ENCODE measurements around the gene BCAS3. TPM values are rescaled to one million over a fixed set of nuclear protein-coding genes. Genes with fewer than 3 reads are reported as not detected.
A peak's percentile ranks its signal among the peaks of the same experiment; 100 is the strongest.

The BCAS3 gene
- total and polyA plus RNA-seq, 11 donors: 4.5 to 23.5 (median 17.9) TPM

DNA sequence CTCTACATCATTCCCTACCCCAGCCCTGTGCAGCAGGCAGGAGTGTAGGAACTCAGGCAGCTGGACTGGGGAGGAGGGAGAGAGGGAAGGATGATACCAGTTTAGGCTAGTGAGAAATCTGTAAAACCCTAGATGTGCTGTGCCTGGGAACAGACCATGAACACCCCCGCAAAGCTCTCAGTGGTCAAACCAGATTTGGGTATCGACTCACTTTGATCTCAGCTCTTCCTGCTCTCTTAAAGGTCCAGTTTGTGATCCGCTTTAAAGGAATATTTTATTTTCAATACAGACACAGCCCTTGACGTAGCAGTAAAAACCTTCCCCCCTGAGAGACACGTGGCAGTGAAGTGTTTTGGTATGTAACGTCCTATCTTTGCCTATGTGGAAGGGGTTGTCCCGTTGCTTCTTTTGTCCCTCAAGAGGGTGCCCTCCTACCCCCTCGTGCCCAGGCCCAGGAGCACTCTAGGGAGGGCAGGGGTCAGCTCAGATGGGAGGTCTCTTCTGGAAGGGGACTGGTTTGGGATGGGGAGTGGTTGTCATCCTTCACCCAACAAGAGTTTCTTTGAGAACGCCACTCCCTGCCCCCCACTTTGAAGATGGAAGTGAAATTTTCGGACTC is 702.7 kb downstream of the BCAS3 start:
- Histone ChIP-seq H3K27me3 (no peaks in the 10 kb centered on the region), H3K27ac (peak overlapping the region in 3 of 12 donors; percentile 9 to 49 (median 17)), H3K4me3 (no peak overlapping the region), H3K4me1 (peaks cover 0 to 35% (median 2%) of the 10 kb centered on the region in 12 donors), H3K36me3 (no peaks in the 10 kb centered on the region), H3K9me3 (no peaks in the 10 kb centered on the region)
- WGBS, 4 donors: 81 to 89% (median 85%) methylated on average over 10 of the region's 10 CpGs
- TF ChIP-seq, protein P1, sequence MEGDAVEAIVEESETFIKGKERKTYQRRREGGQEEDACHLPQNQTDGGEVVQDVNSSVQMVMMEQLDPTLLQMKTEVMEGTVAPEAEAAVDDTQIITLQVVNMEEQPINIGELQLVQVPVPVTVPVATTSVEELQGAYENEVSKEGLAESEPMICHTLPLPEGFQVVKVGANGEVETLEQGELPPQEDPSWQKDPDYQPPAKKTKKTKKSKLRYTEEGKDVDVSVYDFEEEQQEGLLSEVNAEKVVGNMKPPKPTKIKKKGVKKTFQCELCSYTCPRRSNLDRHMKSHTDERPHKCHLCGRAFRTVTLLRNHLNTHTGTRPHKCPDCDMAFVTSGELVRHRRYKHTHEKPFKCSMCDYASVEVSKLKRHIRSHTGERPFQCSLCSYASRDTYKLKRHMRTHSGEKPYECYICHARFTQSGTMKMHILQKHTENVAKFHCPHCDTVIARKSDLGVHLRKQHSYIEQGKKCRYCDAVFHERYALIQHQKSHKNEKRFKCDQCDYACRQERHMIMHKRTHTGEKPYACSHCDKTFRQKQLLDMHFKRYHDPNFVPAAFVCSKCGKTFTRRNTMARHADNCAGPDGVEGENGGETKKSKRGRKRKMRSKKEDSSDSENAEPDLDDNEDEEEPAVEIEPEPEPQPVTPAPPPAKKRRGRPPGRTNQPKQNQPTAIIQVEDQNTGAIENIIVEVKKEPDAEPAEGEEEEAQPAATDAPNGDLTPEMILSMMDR (IDR thresholded peaks at IDR 0.05): no peak
- no peak for TF ChIP-seq POLR2A (IDR thresholded peaks at IDR 0.05)
- no peak for ATAC-seq
- intact Hi-C loops (cut with DNase I): loop anchor here in 2 of 10 donors (10.0 kb wide), 2 partner anchors 176 to 656 kb away; no protein-coding TSS in a partner anchor
- no peak for DNase-seq

DNA sequence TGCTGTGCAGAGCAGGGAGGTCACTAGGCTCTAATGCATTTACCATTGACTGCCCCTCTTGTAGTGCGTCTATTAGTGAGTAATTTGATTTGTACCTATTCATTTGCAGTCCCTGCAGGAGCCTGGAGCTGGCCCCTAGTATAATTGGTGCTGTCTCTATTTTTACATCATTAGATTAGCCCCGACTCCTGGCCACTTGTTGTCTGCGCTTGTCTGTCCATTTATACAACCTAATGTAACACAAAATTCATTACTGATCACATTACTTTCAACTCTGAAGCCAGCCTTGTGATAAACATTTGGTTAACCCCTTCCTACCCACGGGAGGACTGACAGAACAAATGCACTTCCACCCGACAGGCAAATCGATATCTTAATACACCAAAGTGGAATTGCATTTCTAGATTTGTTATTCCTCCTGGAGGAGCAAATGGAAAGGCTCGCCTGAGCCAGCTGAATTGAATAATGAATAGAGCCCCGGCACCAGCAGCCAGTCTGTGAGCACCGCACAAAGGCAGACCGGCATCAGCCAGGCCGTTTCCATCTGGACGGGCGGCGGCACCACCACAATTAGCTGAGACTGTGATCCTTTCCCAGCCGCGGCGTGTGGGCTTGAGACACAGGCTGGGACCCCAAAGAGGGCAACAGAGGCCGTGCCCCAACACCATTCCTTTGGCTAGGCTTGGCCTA is 703.3 kb downstream of the BCAS3 start:
- WGBS, 4 donors: 84 to 90% (median 88%) methylated on average over 18 of the region's 18 CpGs
- TF ChIP-seq, protein P1 (IDR thresholded peaks at IDR 0.05): no peak
- Histone ChIP-seq H3K9me3 (no peaks in the 10 kb centered on the region), H3K4me3 (no peak overlapping the region), H3K4me1 (peaks cover 0 to 35% (median 2%) of the 10 kb centered on the region in 12 donors), H3K27ac (peak overlapping the region in 1 of 12 donors; percentile 9), H3K36me3 (no peaks in the 10 kb centered on the region), H3K27me3 (no peaks in the 10 kb centered on the region)
- ATAC-seq (no peak), DNase-seq (no peak)
- intact Hi-C loops (cut with DNase I): loop anchor here in 2 of 10 donors (10.0 kb wide), 2 partner anchors 176 to 656 kb away; no protein-coding TSS in a partner anchor

DNA sequence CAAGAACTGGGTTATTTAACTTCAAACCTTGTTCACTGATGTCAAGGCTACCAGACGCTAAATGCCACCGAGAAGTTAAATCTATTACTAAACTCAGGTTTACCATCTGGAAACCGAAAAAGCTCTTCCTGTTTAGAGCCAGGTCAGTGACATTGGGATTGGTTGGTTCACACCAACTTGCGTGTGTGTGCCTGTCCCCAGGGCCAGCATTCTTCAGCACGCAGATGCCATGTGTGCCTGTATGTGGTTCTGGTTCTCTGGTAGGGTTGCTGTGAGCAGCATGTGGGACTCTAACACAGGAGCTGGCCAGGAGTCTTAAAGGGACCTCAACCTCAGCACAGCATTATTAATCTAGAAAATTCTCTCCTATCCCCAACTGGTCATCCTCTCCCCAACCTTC is 703.9 kb downstream of the BCAS3 start:
- Histone ChIP-seq H3K36me3 (no peaks in the 10 kb centered on the region), H3K9me3 (no peaks in the 10 kb centered on the region), H3K4me3 (no peak overlapping the region), H3K4me1 (peaks cover 0 to 35% (median 2%) of the 10 kb centered on the region in 12 donors), H3K27ac (no peak overlapping the region), H3K27me3 (no peaks in the 10 kb centered on the region)
- intact Hi-C loops (cut with DNase I): loop anchor here in 2 of 10 donors (10.0 kb wide), 2 partner anchors 177 to 657 kb away; no protein-coding TSS in a partner anchor
- ATAC-seq (no peak), DNase-seq (no peak)
- TF ChIP-seq POLR2A (IDR thresholded peaks at IDR 0.05): no peak
- TF ChIP-seq, protein P1 (IDR thresholded peaks at IDR 0.05): no peak
- WGBS, 4 donors: 91 to 97% (median 94%) methylated on average over 5 of the region's 5 CpGs

Measured in heart left ventricle (tissue), 16 donors.